GM18517 (cell line): ENCODE data around the gene TBC1D22A.

Source experiments
- ATAC-seq: cut with Tn5 transposase; IDR thresholded peaks from one replicate; pipeline ENCODE4 v1.9.1; 2021; ENCODE audit warnings: mild to moderate bottlenecking, moderate library complexity; ENCODE audit not compliant: unreplicated experiment

TBC1D22A gene

DNA sequence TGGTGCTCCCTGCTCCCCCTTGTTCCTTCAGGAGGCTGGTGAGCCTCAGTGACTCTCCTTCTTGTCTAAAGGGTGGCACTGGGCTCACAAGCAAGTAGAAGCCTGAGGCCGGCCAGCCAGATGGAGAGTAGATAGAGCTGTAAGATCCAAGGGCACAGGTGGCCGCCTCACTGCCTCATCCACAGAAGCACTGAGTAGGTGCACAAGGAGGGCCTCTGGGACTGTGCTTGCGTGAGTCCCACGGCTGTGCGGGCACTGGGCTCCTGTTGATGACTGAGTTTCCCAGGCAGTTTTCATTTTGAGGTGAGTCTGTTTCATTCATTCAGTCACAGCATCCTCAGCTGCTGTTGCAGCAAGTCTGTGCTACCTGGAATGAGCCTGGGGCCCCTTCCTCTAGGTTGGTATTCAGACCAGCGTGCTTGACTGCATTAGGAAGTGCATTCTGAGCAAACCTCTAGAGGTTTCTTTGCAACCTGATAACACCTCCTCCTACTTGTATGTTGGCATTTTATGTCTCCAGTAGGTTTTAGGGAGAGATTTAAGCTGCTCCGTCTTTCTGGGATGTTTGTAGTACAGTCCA is 184.0 kb downstream of the TBC1D22A start:
- ATAC-seq = no peak

DNA sequence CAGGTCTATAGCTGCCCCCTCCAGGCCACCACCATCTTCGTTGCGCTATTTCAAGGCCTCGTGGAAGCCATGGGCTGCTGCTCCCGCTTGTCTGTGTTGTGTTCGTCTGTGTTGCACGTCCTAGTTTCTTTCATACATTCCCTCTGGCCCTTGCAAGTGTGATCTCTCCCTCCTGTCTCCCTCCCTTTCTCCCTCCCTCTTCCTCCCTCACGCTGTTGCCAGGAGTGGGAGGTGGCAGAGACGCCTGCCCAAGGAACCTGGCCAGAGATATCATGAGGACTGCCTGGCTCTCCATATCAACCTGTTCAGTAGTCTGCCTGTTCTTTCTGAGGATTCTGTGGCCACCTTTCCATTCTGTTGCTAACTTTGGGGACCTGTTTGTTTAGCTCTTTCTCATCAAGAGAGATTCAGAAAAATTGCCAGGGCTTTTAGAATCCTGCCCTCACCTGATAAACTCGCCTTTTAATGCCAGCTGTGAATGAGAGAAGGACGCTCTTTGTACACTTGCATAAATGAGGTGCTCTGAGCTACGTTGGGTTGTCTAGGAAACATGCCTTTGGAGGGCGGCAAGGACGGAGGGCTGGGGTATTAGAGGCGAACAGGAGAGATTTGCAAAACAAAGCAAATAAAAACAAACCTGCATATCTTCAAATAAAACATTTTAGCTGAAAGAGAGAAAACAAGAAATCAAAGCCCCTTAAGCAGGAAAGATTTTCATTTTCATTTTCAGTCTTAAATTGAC is 185.2 kb downstream of the TBC1D22A start:
- ATAC-seq = no peak

DNA sequence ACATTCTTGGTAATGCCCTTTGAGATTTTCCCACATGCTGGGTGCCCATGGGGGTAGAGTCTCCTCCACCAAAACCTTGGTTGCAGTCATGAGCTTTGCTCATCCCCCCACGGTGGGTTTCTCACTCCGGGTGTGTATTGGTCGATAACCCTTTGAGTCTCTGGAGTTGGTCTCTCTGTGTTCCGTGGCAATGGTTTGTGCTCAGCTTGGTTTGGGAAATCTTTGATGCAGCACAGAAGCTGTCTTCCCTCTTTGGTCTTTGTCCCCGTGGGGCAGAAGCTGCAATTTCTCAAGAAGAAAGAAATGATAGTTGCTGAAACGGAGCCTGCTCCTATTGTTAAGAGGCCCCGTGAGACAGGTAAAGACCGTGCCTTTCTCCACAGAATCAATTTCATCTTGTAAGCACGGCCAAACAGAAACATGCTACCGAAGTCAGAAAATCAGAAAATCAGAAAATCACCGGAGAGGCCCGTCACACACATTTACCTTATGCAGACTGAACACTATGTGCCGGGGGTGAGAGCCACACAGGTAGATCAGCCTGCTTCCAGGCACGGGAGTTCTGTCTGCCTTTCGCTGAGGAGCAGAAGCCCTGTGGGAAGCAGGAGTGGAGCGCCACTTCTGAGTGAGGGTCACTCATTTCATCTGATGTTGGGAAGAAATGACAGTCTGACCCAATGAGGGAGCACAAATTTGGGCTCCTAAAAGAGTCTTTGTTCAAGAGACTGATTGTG is 186.1 kb downstream of the TBC1D22A start:
- no peak for ATAC-seq

DNA sequence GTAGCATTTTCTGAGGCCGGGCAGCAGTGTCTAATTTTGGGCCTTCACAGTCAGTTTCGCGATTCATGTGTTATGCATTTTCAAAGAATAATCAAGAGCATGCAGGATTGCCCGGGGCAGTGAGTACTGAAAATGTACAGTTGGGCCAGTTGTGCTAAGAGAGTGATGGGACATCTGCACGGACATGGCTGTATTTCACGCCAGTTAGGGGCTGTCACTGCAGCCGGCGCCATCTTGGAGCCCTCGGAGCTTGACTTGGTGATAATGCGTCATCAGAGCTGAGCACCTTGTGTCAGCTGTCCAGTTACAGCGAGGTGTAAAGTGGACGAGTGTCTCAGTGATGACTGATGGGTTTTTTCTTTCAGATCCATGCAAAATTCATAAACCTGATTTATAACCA is 188.9 kb downstream of the TBC1D22A start:
- no peak for ATAC-seq

DNA sequence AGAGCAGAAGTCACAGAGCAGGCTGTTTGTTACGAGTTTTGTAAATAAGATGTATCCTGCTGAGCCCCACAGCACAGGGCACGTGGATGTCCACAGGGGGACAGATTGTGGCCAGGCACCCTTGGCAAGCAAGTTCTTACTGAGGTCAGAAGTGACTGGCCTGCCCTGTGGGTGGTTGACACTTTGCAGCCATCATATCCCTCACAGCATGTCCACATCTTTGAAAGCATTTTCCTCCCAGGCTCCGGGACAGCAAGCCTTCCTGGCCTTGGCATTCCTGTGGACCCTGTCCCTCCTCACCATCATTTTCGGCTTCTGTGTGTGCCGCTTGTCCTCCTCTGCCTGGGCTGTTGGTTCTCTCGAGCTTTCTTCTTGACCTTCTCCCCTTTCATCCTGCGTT is 189.5 kb downstream of the TBC1D22A start:
- ATAC-seq = no peak

DNA sequence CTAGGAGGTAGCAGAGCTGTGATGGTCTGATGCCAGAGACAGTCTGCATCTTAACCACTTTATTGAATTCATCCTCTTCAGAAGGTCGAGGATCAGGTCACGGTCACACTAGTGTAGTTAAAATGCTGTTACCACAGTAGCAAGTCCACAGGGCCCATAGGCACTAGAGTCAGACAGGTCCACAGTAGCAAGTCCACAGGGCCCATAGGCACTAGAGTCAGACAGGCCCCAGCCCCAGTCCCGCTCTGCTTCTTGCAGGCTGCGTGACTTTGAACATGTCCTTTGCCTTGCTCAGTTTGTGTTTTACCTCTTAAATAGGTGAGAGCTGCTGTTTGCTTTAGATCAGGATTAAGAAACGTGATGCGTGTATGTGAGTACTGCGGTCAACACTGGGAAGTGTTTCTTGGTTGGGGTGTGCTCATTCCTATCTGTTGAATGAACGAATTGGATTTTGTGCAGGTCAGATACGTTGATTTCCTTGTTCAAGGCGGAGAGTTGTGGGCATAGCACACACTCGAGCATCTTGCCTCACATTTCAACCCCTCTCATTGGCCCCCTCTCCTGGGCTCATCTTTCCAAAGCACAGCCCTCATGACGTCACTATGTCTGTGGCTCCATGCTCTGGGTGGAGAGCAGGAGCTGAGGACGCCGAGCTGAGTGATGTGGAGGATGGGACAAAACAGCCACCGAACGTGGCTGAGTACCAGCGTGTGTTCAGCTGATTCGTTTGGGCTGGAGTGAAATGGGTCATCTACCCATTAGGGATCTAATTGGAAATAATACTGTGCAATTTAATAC is 191.7 kb downstream of the TBC1D22A start:
- ATAC-seq = no peak

DNA sequence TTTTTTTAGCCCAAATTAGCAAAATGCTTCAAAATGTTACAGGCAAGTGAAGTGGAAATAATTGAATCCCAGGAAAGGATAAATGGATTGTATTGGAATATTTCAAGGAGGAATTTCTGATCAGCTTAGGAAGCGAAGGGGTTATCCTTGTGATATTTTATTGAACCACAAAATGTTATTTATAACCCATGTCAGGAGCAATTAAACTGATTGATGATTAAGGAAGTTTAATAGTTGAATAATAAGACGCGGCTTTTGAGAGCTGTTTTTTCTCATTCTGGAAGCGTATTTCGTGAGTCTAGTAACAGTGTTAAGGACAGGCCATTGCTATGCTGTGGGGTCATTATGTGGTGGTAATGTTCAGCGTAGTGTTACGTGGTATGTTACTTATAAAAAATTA is 192.3 kb downstream of the TBC1D22A start:
- no peak for ATAC-seq

DNA sequence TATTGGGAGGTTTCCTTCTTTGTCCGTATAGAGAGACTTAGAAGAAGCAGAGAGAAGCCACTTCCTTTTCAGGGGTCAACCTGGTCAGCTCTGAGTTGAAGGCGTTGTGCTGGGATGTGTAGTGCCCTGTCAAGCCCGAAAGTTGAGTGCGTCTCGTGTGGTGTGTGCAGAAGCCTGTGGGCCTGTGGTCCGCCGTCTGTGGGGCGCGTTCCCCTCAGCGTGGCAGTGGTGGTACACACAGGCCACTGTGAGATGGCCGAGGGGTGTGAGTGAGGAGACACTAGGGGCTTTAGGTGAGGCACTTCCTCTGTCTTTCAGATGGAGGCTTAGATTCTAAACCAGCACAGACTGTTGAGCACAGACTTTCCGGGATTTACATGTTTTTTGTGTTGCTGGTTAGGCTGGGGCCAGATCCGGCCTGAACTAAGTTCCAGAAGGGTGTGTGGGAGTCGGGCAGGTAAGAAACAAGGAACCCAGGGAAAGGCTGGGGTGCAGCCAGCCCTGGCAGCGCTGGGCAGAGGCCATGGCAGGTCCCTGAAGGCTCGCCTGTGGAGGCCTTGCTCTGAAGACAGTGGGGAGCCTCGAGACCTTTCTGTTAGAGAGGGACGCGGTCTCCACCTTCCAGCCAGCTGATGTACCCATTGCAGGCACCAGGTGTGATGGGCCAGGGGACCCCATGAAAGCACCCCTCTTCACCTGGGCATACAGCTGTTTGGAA is 194.2 kb downstream of the TBC1D22A start:
- ATAC-seq = no peak

DNA sequence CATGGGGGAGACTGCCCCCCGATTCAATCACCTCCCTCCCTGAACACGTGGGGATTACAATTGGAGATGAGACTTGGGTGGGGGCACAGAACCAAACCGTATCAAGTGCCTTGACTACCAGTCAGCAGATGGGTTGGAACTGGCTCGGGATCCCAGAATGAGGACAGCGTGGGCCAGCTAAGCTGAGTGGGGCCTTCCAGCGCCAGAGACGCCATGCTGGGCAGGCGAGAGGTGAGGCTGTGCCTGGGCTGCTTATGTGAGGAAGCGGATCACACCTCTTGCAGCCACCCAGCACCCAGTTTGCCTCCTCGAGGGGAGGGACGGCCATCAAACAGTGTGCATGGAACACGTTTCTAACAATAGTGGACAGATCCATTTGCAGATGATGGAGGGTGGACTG is 195.1 kb downstream of the TBC1D22A start:
- ATAC-seq = no peak

DNA sequence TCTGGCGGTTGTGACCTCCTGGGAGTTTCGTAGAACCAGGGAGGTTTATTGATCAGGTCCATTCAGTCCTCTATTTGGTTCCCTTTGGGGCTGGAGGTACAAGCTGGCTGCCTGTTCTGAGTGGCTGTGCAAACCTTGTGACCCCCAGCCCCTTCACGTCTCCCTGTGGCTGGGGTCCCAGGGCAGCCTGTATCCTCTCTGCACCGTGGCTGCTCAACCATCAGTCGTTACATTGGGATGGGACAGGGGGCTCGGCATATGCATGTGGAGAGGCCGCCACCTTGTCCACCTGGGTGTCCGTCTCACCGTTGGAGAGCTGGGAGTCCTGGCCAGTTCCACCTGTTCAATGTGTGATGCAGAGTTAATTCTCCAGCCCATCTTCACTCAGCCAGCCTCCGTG is 195.7 kb downstream of the TBC1D22A start:
- ATAC-seq = no peak

DNA sequence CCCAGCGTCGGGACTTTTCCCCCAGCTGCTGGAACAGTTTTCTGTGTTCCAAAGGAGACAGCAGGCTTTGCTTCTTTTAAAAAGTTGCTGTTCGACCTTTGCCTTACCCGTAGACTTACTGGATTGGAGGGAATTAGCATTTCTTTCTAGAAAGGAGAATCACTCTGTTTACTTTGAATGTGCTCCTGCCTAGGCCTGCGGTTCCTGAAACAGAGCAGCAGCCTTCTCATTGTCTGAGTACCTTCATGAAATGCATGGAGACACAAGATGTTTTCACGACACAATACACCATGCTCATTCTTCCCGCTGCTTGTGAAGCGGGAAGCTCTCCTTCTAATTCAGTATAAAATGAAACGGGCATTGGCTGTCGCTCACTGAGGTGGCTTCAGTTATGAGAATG is 196.2 kb downstream of the TBC1D22A start:
- no peak for ATAC-seq

DNA sequence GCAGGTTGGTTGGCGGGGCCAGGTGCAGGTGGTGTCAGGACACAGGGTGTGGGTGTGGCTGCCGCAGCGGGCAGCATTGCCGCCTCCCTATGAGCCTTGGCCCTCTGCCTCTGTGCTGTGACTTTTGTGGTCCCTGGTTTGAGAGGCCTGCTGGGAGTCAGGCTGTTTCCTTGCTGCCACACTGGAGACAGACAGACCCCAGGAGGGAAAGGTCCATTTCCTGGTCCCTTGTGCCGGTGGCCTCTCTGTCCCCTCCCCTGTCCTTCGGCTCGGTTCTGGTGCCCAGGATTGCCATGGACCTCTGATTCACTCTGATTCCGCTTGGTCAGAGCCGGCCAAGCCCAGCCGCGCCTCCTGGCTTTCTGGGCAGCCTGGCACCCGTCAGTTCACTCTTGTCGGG is 196.9 kb downstream of the TBC1D22A start:
- no peak for ATAC-seq

DNA sequence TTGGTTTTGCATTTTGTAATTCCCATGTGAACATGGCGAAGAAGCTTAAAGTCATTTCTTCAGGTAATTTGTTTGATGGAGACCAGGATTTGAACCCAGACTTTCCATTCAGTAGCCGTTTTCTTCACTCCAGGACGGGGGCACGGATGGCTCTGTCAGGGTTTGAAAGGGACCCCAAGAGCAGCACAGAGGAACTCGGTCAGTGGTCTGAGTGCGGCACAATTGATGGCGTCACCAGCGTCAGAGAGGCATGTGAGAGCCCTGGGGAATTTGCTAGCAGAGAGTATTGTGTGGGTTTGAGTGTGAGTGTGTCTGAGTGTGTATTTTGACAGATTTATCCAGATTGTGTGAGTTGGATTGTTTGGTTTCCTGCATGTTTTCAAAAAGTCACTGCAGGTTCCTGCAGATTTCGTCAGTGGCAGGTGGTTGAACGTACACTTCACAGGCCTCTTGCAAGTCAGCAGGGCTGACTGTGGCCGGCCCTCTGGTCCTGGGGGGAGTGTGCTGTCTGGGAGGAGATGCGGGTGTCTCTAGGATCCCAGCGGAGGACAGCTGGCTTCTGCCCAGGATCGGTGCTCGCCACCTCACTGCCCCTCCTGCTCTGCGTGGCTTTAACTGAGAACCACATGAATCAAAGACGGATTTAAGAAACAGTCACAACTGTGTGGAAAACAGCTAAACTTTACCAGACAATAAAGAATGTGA is 199.3 kb downstream of the TBC1D22A start:
- no peak for ATAC-seq

DNA sequence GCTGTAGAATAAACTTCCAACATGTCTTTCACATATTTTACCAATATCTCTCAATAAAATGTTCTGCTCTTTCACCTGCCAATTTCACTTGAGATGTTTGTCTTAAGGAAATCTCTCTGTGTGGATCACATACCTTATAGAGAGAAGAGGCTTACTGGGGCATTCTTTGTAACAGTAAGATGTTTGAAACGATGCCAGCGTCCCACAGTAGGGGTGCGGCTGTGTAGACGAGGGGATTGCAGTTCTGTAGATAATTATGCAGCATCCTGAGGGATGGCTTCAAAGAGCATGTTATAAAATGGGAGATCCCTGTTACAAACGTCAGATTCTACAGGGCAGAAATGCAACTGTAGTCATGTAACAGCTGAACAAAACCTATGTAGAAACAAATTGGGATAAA is 200.0 kb downstream of the TBC1D22A start:
- ATAC-seq = no peak

DNA sequence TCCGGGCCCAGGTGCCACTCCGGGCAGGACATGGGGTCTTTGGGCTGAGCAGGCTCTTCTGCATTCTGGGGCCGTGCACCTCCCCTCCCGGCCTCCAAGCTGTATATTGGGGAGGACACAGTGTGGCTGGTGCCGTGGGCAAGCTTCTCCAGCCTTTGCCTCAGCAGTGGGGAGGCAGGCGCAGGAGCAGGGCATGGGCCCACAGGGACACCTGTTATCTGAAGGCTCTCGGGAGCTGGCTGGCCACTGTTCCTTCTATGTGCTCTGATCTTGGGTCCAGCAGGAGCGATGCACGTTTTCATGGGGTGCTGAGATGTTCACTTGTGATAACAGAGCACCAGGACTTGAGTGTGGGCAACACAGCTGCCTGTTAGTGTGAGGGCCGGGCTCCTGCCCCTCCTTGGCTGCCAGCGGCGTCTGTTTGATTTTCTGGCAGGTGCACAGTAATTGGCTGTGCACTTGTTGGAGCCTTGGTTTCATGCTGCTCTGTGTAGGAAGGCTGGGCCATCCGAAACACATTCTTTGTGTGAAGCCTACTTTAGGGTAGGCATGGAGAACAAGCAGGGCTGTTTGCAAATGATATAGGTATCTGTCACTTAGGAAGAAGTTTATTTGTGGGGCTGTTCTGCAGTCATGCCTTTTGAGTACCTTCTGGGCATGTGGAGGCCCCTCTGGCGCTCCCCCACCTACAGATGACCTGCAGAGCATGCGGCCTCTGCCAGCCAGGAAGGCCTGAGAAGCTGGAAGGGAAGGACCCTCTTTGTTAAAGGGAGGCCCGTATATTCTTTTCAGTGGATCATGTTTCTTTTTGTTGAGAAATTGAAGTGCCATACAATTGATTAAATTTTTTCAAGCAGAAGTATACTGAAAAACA is 201.5 kb downstream of the TBC1D22A start:
- no peak for ATAC-seq

DNA sequence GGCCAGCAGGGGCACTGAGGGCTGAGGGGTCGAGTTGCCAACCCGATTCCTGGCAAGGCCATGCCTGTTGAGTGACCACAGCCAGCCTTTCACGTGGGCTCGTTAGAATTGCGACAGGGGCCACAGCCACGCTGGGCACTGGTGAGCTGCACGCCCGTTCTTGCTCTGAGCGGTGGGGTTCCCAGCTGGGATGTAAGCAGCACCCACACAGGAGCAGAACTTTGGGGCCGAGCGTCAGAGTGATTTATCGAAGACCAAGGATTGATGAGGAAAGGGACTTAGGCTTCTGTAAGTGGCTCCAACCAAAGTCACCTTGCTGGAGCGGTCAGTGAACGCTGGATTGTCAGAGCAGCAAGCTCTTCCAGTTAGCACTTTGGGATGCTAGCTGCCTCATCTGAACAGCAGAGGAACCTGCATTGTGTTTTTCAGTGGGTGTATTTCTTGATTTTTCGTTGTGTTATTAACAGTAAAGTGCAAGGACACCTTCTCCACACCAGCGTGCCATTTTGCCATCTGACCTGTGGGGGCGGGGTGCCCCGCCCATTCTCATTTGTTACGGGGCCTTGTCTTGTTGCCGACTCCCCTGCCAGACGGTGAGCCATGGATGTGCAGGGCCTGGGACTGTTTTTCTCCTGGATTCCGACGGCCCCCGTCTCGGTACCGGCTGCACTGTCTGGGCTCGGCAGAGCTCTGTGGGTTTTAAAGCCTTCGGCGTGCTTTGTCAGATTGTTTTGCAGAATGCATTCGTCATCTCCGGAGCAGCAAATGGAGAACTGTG is 202.5 kb downstream of the TBC1D22A start:
- no peak for ATAC-seq

DNA sequence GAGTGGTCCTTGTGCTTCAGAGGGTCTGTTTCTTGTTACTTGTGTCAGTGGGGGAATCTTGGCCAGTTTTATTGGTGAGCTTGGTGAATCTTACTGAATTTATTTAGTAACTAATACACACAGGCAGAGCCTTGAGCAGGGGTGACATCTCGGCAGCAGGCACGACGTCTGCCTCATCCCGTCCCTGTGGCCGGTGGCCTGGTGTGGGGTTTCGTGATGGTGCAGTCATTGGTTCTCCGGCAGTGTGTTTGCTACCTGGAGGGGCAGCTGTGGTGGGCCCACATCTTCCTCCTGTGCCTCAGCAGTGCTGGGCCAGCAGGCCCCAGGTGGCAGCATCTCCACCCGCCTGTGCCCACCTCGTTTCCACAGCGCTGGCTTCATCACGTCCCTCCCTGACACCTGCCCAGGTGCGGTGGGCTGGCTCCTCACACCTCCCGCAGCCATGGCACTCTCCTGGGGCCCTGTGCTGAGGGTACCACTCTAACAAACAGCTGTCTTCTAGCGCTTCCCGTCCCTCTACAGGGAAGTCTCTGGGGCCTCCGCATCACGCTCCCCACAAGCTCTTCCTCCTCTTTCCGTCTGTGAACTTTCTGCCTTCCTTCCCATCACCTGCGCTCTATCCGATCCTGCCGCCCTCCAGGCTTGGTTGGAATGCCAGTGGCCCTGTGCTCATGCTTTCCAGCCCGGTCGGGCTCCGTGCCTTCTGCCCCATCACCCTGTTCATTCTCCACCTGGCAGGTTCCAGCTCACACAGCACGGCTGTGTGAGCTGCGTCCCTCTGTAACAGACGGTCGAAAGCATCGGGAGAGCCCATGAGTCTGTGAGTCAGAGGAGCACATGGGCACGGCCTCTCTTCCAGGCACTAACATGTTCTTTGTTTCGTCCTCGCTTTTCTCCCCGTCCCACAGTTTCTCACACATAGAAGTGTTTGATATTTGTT is 203.4 kb downstream of the TBC1D22A start:
- ATAC-seq = no peak
